ENCODE results near the gene CCDC92. TPM values are rescaled to one million over a fixed set of nuclear protein-coding genes. Genes with fewer than 3 reads are reported as not detected.

Gene CCDC92
- total RNA-seq, 2 donors from 2014 or later = 19.7 to 25.1 TPM

GRCh38 chr12:123946152-123946515 lies 26.5 kb downstream of the CCDC92 start:
- no peak overlapping the region for H3K27ac ChIP-seq
- no peak overlapping the region for H3K4me3 ChIP-seq

GRCh38 chr12:123945287-123946151 lies 27.1 kb downstream of the CCDC92 start:
- H3K27me3 ChIP-seq = no peaks in the 10 kb centered on the region
- no peak for TF ChIP-seq CTCF (IDR thresholded peaks at IDR 0.05)
- TF ChIP-seq POLR2A (IDR thresholded peaks at IDR 0.05) = no peak
- DNase-seq = no peak
- H3K9me3 ChIP-seq = no peaks in the 10 kb centered on the region
- peaks cover 5% of the 10 kb centered on the region for H3K4me1 ChIP-seq
- 87 to 88% methylated on average over 20 to 25 of the region's 25 CpGs for WGBS, 2 donors
- H3K27ac ChIP-seq = no peak overlapping the region
- peaks cover 1 to 7% of the 10 kb centered on the region in 2 donors for H3K36me3 ChIP-seq (replicated peaks in 1 of 2; ENCODE audit: insufficient read depth in 1 of 2, low read depth in 2 of 2)
- no peak overlapping the region for H3K4me3 ChIP-seq
- intact Hi-C loops (cut with DNase I) = no loop called here
- ATAC-seq = no peak

More at GRCh38 chr12:123946152-123946515, 26.5 kb downstream of the CCDC92 start:
- WGBS, 2 donors = 86 to 91% methylated on average over 6 to 8 of the region's 8 CpGs
- no peak for ATAC-seq
- intact Hi-C loops (cut with DNase I) = no loop called here
- H3K27me3 ChIP-seq = no peaks in the 10 kb centered on the region
- DNase-seq = no peak
- no peaks in the 10 kb centered on the region for H3K9me3 ChIP-seq
- peaks cover 1 to 7% of the 10 kb centered on the region in 2 donors for H3K36me3 ChIP-seq (replicated peaks in 1 of 2; ENCODE audit: insufficient read depth in 1 of 2, low read depth in 2 of 2)
- TF ChIP-seq POLR2A (IDR thresholded peaks at IDR 0.05) (no peak), CTCF (IDR thresholded peaks at IDR 0.05) (no peak)
- H3K4me1 ChIP-seq = peaks cover 7% of the 10 kb centered on the region

GRCh38 chr12:123944696-123945095 lies 27.9 kb downstream of the CCDC92 start:
- TF ChIP-seq CTCF (IDR thresholded peaks at IDR 0.05) = no peak
- TF ChIP-seq POLR2A (IDR thresholded peaks at IDR 0.05) = no peak
- Histone ChIP-seq H3K27me3 (no peaks in the 10 kb centered on the region), H3K4me3 (no peak overlapping the region), H3K9me3 (no peaks in the 10 kb centered on the region), H3K4me1 (no peaks in the 10 kb centered on the region), H3K27ac (no peak overlapping the region), H3K36me3 (replicated peaks in 1 of 2; ENCODE audit: insufficient read depth in 1 of 2, low read depth in 2 of 2) (peaks cover 1 to 7% of the 10 kb centered on the region in 2 donors)
- WGBS, 2 donors = 81 to 95% methylated on average over 10 of the region's 10 CpGs
- intact Hi-C loops (cut with DNase I) = no loop called here
- no peak for DNase-seq
- ATAC-seq = no peak

GRCh38 chr12:123943816-123944215 lies 28.8 kb downstream of the CCDC92 start:
- ATAC-seq = no peak

More at GRCh38 chr12:123943816-123944215, 28.8 kb downstream of the CCDC92 start:
- WGBS, 2 donors = 78 to 91% methylated on average over 5 of the region's 5 CpGs
- Histone ChIP-seq H3K9me3 (no peaks in the 10 kb centered on the region), H3K4me1 (no peaks in the 10 kb centered on the region), H3K36me3 (replicated peaks in 1 of 2; ENCODE audit: insufficient read depth in 1 of 2, low read depth in 2 of 2) (peaks cover 1 to 7% of the 10 kb centered on the region in 2 donors), H3K27ac (no peak overlapping the region), H3K4me3 (no peak overlapping the region), H3K27me3 (no peaks in the 10 kb centered on the region)
- no peak for DNase-seq
- intact Hi-C loops (cut with DNase I) = no loop called here
- TF ChIP-seq POLR2A (IDR thresholded peaks at IDR 0.05) (no peak), CTCF (IDR thresholded peaks at IDR 0.05) (no peak)

Data from body of pancreas (tissue), 4 donors.